GM23338 (cell line): ENCODE data around the gene MAD1L1. TPM values are rescaled to one million over a fixed set of nuclear protein-coding genes. Genes with fewer than 3 reads are reported as not detected.

Experiments used
- ATAC-seq: fragments of 200-7000 bp; cut with Tn5 transposase; 3 replicates; pipeline ENCODE4 v1.9.1; 2020
- DNase-seq: peaks from one replicate; pipeline ENCODE4 v3.0.0-alpha.2; 2015; ENCODE audit warnings: low spot score
- H2AFZ ChIP-seq: fragments of 200-600 bp; sonication (generic); 2 replicates; pipeline ENCODE4 v1.8.0; 2016; ENCODE audit warnings: antibody characterized with exemption, mild to moderate bottlenecking, moderate library complexity
- H3F3A ChIP-seq: fragments of 200-600 bp; sonication (generic); replicated peaks from 2 replicates; pipeline ENCODE4 v1.8.0; 2017; ENCODE audit warnings: antibody characterized with exemption, mixed run types, low read depth
- H3K27ac ChIP-seq: fragments of 200-600 bp; sonication (generic); 2 replicates; pipeline ENCODE4 v1.6.1; 2016; ENCODE audit warnings: low read depth
- H3K27me3 ChIP-seq: fragments of 200-600 bp; sonication (generic); 2 replicates; pipeline ENCODE4 v1.8.0; 2016; ENCODE audit warnings: mild to moderate bottlenecking, mixed run types, moderate library complexity; ENCODE audit not compliant: insufficient read depth
- H3K36me3 ChIP-seq: fragments of 200-600 bp; sonication (generic); 2 replicates; pipeline ENCODE4 v1.8.0; 2016; ENCODE audit warnings: mild to moderate bottlenecking; ENCODE audit not compliant: insufficient read depth
- H3K4me1 ChIP-seq: fragments of 200-600 bp; sonication (generic); 2 replicates; pipeline ENCODE4 v1.8.0; 2016; ENCODE audit warnings: mild to moderate bottlenecking, moderate library complexity; ENCODE audit not compliant: insufficient read depth
- H3K4me2 ChIP-seq: fragments of 200-600 bp; sonication (generic); 2 replicates; pipeline ENCODE4 v1.7.1; 2017; ENCODE audit warnings: mixed run types
- H3K4me3 ChIP-seq: fragments of 200-600 bp; sonication (generic); 2 replicates; pipeline ENCODE4 v1.6.1; 2016; ENCODE audit warnings: mixed run types
- H3K79me2 ChIP-seq: fragments of 200-600 bp; sonication (generic); replicated peaks from 2 replicates; pipeline ENCODE4 v1.8.0; 2017; ENCODE audit warnings: mild to moderate bottlenecking; ENCODE audit not compliant: insufficient read depth
- H3K9me2 ChIP-seq: fragments of 200-600 bp; sonication (generic); 2 replicates; pipeline ENCODE4 v1.8.0; 2017; ENCODE audit not compliant: insufficient read depth
- H4K20me1 ChIP-seq: fragments of 200-600 bp; sonication (generic); replicated peaks from 2 replicates; pipeline ENCODE4 v1.8.0; 2017; ENCODE audit warnings: mild to moderate bottlenecking; ENCODE audit not compliant: insufficient read depth
- H3K27ac Mint-ChIP-seq: 2 replicates; pipeline ENCODE4 v1.8.0; 2020; ENCODE audit warnings: inconsistent platforms, mild to moderate bottlenecking, moderate library complexity, mixed read lengths
- H3K27me3 Mint-ChIP-seq: 3 replicates; pipeline ENCODE4 v1.8.0; 2022; ENCODE audit warnings: low read depth, mild to moderate bottlenecking, moderate library complexity, mixed read lengths, inconsistent platforms; ENCODE audit not compliant: insufficient read depth, poor library complexity
- H3K36me3 Mint-ChIP-seq: 3 replicates; pipeline ENCODE4 v1.8.0; 2021; ENCODE audit warnings: low read depth, mild to moderate bottlenecking, inconsistent platforms, moderate library complexity, mixed read lengths
- H3K4me1 Mint-ChIP-seq: 3 replicates; pipeline ENCODE4 v1.8.0; 2020; ENCODE audit warnings: mild to moderate bottlenecking, inconsistent platforms, mixed read lengths
- H3K4me3 Mint-ChIP-seq: 3 replicates; pipeline ENCODE4 v1.8.0; 2021; ENCODE audit warnings: moderate library complexity, mild to moderate bottlenecking, inconsistent platforms, mixed read lengths
- H3K9me3 Mint-ChIP-seq: 3 replicates; pipeline ENCODE4 v1.8.0; 2020; ENCODE audit warnings: moderate library complexity, mild to moderate bottlenecking, inconsistent platforms, mixed read lengths
- CREB1 ChIP-seq: fragments of 250-450 bp; sonication (Bioruptor Pico); IDR thresholded peaks from 2 replicates; pipeline ENCODE4 v1.5.0; 2020; ENCODE audit warnings: low read depth, mild to moderate bottlenecking, moderate library complexity
- EZH2 ChIP-seq: fragments of 200-600 bp; sonication (generic); IDR thresholded peaks from one replicate; pipeline ENCODE4 v1.8.0; 2017; ENCODE audit warnings: antibody characterized with exemption, mild to moderate bottlenecking, low read depth; ENCODE audit not compliant: unreplicated experiment
- EZH2phosphoT487 ChIP-seq: fragments of 200-600 bp; sonication (generic); IDR thresholded peaks from one replicate; pipeline ENCODE4 v1.8.1; 2018; ENCODE audit warnings: antibody characterized with exemption; ENCODE audit not compliant: unreplicated experiment
- JUNB ChIP-seq: IDR thresholded peaks from one replicate; pipeline ENCODE4 v1.6.1; 2016; ENCODE audit warnings: antibody characterized with exemption; ENCODE audit not compliant: unreplicated experiment
- NANOG ChIP-seq: IDR thresholded peaks from 2 replicates; pipeline ENCODE4 v1.6.1; 2016; ENCODE audit warnings: antibody characterized with exemption, borderline replicate concordance
- POLR2AphosphoS5 ChIP-seq: IDR thresholded peaks from 2 replicates; pipeline ENCODE4 v1.6.1; 2016; ENCODE audit warnings: antibody characterized with exemption, low read depth
- STAT1 ChIP-seq: IDR thresholded peaks from one replicate; pipeline ENCODE4 v1.6.1; 2016; ENCODE audit warnings: antibody characterized with exemption; ENCODE audit not compliant: unreplicated experiment
- ZNF114 ChIP-seq: fragments of 250-450 bp; sonication (Bioruptor Pico); IDR thresholded peaks from 2 replicates; pipeline ENCODE4 v1.5.0; 2020; ENCODE audit warnings: mild to moderate bottlenecking, moderate library complexity
- ZNF331 ChIP-seq: fragments of 250-450 bp; sonication (Bioruptor Pico); IDR thresholded peaks from 2 replicates; pipeline ENCODE4 v1.5.0; 2020; ENCODE audit warnings: low read depth, mild to moderate bottlenecking, moderate library complexity
- polyA plus RNA-seq: library from polyadenylated mRNA; unstranded; fragments of >200 nt; fragmentation: Nextera tagmentation; extraction: Ambion mirVana; gene quantifications from 2 replicates; pipeline ENCODE4 v1.2.1, GENCODE V29; 2016
- total RNA-seq: library from RNA; depleted of rRNA; stranded (reverse); fragments of >200 nt; shearing (Covaris generic); gene quantifications from 2 replicates; pipeline ENCODE4 v1.2.3, GENCODE V29; 2014
- TF ChIP-seq, protein P1 (sequence below), 2 experiments: fragments of 200-600 bp in 1 of 2; sonication (generic) in 1 of 2; conservative IDR thresholded peaks; 2 replicates each; pipeline versions ENCODE4 v1.5.1 to v1.6.1; 2016 to 2017; ENCODE audit warnings: antibody characterized with exemption in 2 of 2, low read depth in 2 of 2, mild to moderate bottlenecking in 2 of 2, moderate library complexity in 1 of 2
- TF ChIP-seq, protein P2 (sequence below): IDR thresholded peaks from one replicate; pipeline ENCODE4 v1.6.1; 2018; ENCODE audit warnings: antibody characterized with exemption; ENCODE audit not compliant: unreplicated experiment
- TF ChIP-seq, protein P3 (sequence below): IDR thresholded peaks from 2 replicates; pipeline ENCODE4 v1.6.1; 2016; ENCODE audit warnings: antibody characterized with exemption
- TF ChIP-seq, protein P4 (sequence below): fragments of 250-450 bp; sonication (Bioruptor Pico); IDR thresholded peaks from 2 replicates; pipeline ENCODE4 v1.5.0; 2020; ENCODE audit warnings: mild to moderate bottlenecking, moderate library complexity

MAD1L1 gene
- total and polyA plus RNA-seq, 2 experiments from 2014 or later = 40.3 to 59.3 TPM

DNA sequence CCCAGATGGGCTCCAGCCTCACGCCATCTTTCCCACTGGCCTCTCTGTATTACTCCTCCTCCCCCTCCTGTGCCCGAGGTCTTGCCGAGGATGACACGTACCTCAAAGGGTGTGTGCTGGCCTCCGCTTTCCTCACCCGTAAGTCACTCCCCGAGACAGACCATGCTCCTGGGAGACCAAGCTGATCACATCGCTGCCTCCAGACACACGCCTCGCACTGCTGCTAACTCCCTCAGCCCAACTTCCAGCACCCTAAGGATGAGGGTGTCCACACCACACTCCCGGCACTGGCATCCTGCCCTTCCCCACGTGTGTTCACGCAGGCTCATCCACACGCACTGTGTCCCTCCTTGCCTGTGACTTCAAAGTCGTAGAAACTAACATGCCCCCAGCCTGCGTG lies 24.0 kb downstream of the MAD1L1 start:
- Histone ChIP-seq H3K36me3 (peaks cover 11% of the 10 kb centered on the region), H3K4me1 (no peaks in the 10 kb centered on the region), H2AFZ (no peak overlapping the region), H4K20me1 (peaks cover 6% of the 10 kb centered on the region; the same call in 1 of the 2 replicates), H3F3A (no peaks in the 10 kb centered on the region), H3K9me2 (no peaks in the 10 kb centered on the region), H3K4me3 (no peak overlapping the region), H3K27ac (no peak overlapping the region), H3K27me3 (no peaks in the 10 kb centered on the region), H3K79me2 (peaks cover 10% of the 10 kb centered on the region; the same call in 1 of the 2 replicates), H3K4me2 (no peak overlapping the region)
- peaks cover 2% of the 10 kb centered on the region for H3K27me3 Mint-ChIP-seq
- ATAC-seq (no peak), DNase-seq (no peak)
- H3K36me3 Mint-ChIP-seq = peaks cover 62% of the 10 kb centered on the region
- no peak overlapping the region for H3K27ac Mint-ChIP-seq
- no peaks in the 10 kb centered on the region; the same call in 2 of the 3 replicates for H3K4me1 Mint-ChIP-seq
- H3K9me3 Mint-ChIP-seq = no peaks in the 10 kb centered on the region
- TF ChIP-seq STAT1 (no peak), EZH2 (no peak), NANOG (no peak), JUNB (no peak), POLR2AphosphoS5 (no peak), CREB1 (CRISPR knock-in tag) (no peak), ZNF331 (CRISPR knock-in tag) (no peak), ZNF114 (CRISPR knock-in tag) (no peak), EZH2phosphoT487 (no peak)
- TF ChIP-seq, protein P1, sequence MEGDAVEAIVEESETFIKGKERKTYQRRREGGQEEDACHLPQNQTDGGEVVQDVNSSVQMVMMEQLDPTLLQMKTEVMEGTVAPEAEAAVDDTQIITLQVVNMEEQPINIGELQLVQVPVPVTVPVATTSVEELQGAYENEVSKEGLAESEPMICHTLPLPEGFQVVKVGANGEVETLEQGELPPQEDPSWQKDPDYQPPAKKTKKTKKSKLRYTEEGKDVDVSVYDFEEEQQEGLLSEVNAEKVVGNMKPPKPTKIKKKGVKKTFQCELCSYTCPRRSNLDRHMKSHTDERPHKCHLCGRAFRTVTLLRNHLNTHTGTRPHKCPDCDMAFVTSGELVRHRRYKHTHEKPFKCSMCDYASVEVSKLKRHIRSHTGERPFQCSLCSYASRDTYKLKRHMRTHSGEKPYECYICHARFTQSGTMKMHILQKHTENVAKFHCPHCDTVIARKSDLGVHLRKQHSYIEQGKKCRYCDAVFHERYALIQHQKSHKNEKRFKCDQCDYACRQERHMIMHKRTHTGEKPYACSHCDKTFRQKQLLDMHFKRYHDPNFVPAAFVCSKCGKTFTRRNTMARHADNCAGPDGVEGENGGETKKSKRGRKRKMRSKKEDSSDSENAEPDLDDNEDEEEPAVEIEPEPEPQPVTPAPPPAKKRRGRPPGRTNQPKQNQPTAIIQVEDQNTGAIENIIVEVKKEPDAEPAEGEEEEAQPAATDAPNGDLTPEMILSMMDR (conservative IDR thresholded peaks at IDR 0.05; ENCODE audit: low read depth in 2 of 2) = no peak
- TF ChIP-seq, protein P2, sequence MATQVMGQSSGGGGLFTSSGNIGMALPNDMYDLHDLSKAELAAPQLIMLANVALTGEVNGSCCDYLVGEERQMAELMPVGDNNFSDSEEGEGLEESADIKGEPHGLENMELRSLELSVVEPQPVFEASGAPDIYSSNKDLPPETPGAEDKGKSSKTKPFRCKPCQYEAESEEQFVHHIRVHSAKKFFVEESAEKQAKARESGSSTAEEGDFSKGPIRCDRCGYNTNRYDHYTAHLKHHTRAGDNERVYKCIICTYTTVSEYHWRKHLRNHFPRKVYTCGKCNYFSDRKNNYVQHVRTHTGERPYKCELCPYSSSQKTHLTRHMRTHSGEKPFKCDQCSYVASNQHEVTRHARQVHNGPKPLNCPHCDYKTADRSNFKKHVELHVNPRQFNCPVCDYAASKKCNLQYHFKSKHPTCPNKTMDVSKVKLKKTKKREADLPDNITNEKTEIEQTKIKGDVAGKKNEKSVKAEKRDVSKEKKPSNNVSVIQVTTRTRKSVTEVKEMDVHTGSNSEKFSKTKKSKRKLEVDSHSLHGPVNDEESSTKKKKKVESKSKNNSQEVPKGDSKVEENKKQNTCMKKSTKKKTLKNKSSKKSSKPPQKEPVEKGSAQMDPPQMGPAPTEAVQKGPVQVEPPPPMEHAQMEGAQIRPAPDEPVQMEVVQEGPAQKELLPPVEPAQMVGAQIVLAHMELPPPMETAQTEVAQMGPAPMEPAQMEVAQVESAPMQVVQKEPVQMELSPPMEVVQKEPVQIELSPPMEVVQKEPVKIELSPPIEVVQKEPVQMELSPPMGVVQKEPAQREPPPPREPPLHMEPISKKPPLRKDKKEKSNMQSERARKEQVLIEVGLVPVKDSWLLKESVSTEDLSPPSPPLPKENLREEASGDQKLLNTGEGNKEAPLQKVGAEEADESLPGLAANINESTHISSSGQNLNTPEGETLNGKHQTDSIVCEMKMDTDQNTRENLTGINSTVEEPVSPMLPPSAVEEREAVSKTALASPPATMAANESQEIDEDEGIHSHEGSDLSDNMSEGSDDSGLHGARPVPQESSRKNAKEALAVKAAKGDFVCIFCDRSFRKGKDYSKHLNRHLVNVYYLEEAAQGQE = no peak
- TF ChIP-seq, protein P3, sequence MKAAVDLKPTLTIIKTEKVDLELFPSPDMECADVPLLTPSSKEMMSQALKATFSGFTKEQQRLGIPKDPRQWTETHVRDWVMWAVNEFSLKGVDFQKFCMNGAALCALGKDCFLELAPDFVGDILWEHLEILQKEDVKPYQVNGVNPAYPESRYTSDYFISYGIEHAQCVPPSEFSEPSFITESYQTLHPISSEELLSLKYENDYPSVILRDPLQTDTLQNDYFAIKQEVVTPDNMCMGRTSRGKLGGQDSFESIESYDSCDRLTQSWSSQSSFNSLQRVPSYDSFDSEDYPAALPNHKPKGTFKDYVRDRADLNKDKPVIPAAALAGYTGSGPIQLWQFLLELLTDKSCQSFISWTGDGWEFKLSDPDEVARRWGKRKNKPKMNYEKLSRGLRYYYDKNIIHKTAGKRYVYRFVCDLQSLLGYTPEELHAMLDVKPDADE = no peak
- TF ChIP-seq, protein P4, sequence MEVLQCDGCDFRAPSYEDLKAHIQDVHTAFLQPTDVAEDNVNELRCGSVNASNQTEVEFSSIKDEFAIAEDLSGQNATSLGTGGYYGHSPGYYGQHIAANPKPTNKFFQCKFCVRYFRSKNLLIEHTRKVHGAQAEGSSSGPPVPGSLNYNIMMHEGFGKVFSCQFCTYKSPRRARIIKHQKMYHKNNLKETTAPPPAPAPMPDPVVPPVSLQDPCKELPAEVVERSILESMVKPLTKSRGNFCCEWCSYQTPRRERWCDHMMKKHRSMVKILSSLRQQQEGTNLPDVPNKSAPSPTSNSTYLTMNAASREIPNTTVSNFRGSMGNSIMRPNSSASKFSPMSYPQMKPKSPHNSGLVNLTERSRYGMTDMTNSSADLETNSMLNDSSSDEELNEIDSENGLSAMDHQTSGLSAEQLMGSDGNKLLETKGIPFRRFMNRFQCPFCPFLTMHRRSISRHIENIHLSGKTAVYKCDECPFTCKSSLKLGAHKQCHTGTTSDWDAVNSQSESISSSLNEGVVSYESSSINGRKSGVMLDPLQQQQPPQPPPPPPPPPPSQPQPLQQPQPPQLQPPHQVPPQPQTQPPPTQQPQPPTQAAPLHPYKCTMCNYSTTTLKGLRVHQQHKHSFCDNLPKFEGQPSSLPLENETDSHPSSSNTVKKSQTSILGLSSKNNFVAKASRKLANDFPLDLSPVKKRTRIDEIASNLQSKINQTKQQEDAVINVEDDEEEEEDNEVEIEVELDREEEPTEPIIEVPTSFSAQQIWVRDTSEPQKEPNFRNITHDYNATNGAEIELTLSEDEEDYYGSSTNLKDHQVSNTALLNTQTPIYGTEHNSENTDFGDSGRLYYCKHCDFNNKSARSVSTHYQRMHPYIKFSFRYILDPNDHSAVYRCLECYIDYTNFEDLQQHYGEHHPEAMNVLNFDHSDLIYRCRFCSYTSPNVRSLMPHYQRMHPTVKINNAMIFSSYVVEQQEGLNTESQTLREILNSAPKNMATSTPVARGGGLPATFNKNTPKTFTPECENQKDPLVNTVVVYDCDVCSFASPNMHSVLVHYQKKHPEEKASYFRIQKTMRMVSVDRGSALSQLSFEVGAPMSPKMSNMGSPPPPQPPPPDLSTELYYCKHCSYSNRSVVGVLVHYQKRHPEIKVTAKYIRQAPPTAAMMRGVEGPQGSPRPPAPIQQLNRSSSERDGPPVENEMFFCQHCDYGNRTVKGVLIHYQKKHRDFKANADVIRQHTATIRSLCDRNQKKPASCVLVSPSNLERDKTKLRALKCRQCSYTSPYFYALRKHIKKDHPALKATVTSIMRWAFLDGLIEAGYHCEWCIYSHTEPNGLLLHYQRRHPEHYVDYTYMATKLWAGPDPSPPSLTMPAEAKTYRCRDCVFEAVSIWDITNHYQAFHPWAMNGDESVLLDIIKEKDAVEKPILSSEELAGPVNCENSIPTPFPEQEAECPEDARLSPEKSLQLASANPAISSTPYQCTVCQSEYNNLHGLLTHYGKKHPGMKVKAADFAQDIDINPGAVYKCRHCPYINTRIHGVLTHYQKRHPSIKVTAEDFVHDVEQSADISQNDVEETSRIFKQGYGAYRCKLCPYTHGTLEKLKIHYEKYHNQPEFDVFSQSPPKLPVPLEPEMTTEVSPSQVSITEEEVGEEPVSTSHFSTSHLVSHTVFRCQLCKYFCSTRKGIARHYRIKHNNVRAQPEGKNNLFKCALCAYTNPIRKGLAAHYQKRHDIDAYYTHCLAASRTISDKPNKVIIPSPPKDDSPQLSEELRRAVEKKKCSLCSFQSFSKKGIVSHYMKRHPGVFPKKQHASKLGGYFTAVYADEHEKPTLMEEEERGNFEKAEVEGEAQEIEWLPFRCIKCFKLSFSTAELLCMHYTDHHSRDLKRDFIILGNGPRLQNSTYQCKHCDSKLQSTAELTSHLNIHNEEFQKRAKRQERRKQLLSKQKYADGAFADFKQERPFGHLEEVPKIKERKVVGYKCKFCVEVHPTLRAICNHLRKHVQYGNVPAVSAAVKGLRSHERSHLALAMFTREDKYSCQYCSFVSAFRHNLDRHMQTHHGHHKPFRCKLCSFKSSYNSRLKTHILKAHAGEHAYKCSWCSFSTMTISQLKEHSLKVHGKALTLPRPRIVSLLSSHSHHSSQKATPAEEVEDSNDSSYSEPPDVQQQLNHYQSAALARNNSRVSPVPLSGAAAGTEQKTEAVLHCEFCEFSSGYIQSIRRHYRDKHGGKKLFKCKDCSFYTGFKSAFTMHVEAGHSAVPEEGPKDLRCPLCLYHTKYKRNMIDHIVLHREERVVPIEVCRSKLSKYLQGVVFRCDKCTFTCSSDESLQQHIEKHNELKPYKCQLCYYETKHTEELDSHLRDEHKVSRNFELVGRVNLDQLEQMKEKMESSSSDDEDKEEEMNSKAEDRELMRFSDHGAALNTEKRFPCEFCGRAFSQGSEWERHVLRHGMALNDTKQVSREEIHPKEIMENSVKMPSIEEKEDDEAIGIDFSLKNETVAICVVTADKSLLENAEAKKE (CRISPR knock-in tag) = no peak
- no peak overlapping the region for H3K4me3 Mint-ChIP-seq
